ENCODE data around the gene GARIN5A.

GRCh38 chr19:50418176-50419021 lies 58.2 kb downstream of the GARIN5A start, which contains the start of gene SPIB:
- TF ChIP-seq REST (IDR thresholded peaks at IDR 0.05; ENCODE audit: insufficient replicate concordance, low read depth) = no peak
- TF ChIP-seq CTCF (IDR thresholded peaks at IDR 0.05; ENCODE audit: insufficient read depth, low read length) = no peak
- TF ChIP-seq GABPA (IDR thresholded peaks at IDR 0.05; ENCODE audit: low read depth) = no peak

All from HL-60 (cell line).